Esophagus squamous epithelium (tissue), 5 donors: ENCODE data around the gene UBQLN4. TPM values are rescaled to one million over a fixed set of nuclear protein-coding genes. Genes with fewer than 3 reads are reported as not detected.
"Not testable (repeated sequence)": the region's sequence is repeated elsewhere in the genome, so short reads cannot be mapped to it uniquely, and the experiment has no call there.

Source experiments
- DNase-seq: peaks from one replicate; lab custom pipeline; 2025; lab: John Stamatoyannopoulos, UW
- H3K27ac ChIP-seq, 4 donors: fragments of 200-600 bp; sonication (generic); one replicate each; pipeline ENCODE4 v1.5.1; 2016 to 2019; ENCODE audit warnings: mild to moderate bottlenecking in 1 of 4
- H3K27me3 ChIP-seq, 4 donors: fragments of 200-600 bp; sonication (generic); 1 replicate in 3 of 4; 2 replicates in 1 of 4; pipeline versions ENCODE4 v1.5.1 to v1.6.0; 2017 to 2021; ENCODE audit warnings: antibody characterized with exemption in 1 of 4
- H3K36me3 ChIP-seq, 3 donors: fragments of 200-600 bp; sonication (generic); one replicate each; pipeline ENCODE4 v1.5.1; 2016 to 2019
- H3K4me1 ChIP-seq, 3 donors: fragments of 200-600 bp; sonication (generic); one replicate each; pipeline ENCODE4 v1.5.1; 2017 to 2019
- H3K4me3 ChIP-seq, 4 donors: fragments of 200-600 bp; sonication (generic); 1 replicate in 3 of 4; 2 replicates in 1 of 4; pipeline ENCODE4 v1.5.1; 2016 to 2019; ENCODE audit warnings: mild to moderate bottlenecking in 2 of 4, moderate library complexity in 1 of 4
- H3K9me3 ChIP-seq, 3 donors: fragments of 200-600 bp; sonication (generic); one replicate each; pipeline ENCODE4 v1.5.1; 2016 to 2019
- POLR2A ChIP-seq, 4 donors: fragments of 450-650 bp; IDR thresholded peaks; one replicate each; pipeline ENCODE4 v1.6.1; 2017; ENCODE audit warnings: antibody characterized with exemption in 4 of 4, mild to moderate bottlenecking in 4 of 4, moderate library complexity in 3 of 4
- WGBS, 2 donors: methylation state at CpG; one replicate each; pipeline ENCODE4 v1.1.5; 2018; 5-methylcytosine and 5-hydroxymethylcytosine counted together
- intact Hi-C: fragments of 100-400 bp; cut with DNase I; formaldehyde crosslinking; loops from one replicate; pipeline ENCODE4 v1.15.0; 2022
- total RNA-seq, 4 donors: library from RNA; depleted of rRNA; stranded (reverse); fragments of >200 nt; gene quantifications; one replicate each; pipeline ENCODE4 v1.1.0, GENCODE V29; 2016
- TF ChIP-seq, protein P1 (sequence below), 6 experiments: fragments of 450-650 bp in 4 of 6; fragments of 200-600 bp in 2 of 6; sonication (generic) in 2 of 6; IDR thresholded peaks; one replicate each; pipeline ENCODE4 v1.5.1; 2016 to 2019; ENCODE audit warnings: antibody characterized with exemption in 6 of 6, mild to moderate bottlenecking in 4 of 6, moderate library complexity in 4 of 6
- donor health status: DM: yes; HTN: yes; CAD: no.

UBQLN4 gene
- total RNA-seq, 4 donors from 2014 or later: 19.7 to 32.7 (median 25.5) TPM

DNA sequence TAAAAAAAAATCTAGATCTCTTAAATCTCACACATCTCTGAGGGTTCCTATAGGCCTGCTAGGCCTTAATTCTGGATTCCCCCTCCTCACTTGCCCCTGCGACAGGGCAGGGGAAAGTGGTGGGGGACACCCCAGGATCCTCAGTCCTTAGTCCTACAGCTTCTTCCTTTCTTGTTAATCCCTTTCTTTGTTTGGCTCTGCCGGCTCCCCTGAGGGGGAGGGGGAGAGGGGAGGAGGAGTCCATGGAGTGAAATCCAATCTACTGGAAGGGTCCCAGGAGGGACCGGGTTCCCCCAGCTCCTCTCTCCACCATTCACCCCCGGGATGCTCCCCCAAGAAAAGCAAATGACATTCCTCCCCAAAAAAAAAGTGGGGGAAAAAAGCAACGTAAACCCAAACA lies 20.1 kb upstream of the UBQLN4 start:
- 54 to 61% methylated on average over 5 of the region's 5 CpGs for WGBS, 2 donors
- H3K4me1 ChIP-seq: peaks cover 0 to 18% (median 4%) of the 10 kb centered on the region in 3 donors

DNA sequence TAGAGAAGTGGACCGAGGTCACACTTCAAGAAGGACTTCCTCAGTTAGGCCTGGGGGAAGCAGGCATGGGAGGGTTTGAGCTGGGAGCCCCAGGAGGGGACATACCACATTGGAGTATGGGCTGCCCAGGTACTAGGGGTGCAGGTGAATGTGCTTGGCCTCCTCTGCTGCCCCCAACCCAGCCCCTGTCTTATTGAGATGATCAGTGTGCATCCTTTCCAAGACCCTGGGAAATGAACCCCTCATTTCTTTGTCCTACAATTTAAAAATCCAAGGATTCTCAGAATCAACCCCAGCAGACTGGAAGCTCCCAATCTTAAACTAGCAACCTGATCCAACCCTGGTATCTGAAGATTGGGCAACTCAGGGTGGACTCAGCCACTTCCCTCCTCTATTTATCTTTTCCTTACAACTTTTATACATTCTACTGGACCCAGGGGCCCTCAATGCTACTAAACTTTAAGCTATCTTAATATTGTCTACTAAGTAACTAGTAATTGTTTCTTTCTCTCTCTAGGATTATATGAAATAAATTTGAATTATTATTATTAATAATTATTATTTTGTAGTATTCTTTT lies 19.6 kb upstream of the UBQLN4 start:
- no peak for TF ChIP-seq POLR2A (IDR thresholded peaks at IDR 0.05)
- TF ChIP-seq, protein P1, sequence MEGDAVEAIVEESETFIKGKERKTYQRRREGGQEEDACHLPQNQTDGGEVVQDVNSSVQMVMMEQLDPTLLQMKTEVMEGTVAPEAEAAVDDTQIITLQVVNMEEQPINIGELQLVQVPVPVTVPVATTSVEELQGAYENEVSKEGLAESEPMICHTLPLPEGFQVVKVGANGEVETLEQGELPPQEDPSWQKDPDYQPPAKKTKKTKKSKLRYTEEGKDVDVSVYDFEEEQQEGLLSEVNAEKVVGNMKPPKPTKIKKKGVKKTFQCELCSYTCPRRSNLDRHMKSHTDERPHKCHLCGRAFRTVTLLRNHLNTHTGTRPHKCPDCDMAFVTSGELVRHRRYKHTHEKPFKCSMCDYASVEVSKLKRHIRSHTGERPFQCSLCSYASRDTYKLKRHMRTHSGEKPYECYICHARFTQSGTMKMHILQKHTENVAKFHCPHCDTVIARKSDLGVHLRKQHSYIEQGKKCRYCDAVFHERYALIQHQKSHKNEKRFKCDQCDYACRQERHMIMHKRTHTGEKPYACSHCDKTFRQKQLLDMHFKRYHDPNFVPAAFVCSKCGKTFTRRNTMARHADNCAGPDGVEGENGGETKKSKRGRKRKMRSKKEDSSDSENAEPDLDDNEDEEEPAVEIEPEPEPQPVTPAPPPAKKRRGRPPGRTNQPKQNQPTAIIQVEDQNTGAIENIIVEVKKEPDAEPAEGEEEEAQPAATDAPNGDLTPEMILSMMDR (IDR thresholded peaks at IDR 0.05): no peak
- intact Hi-C loops: no loop called here
- WGBS, 2 donors: no CpG with 5 or more reads among the region's 1 CpG

More for the DNA sequence above, 20.1 kb upstream of the UBQLN4 start:
- TF ChIP-seq, protein P1 (IDR thresholded peaks at IDR 0.05): no peak
- TF ChIP-seq POLR2A (IDR thresholded peaks at IDR 0.05): no peak
- no peaks in the 10 kb centered on the region for H3K9me3 ChIP-seq
- H3K27ac ChIP-seq: no peak overlapping the region
- no peak overlapping the region for H3K4me3 ChIP-seq
- H3K36me3 ChIP-seq: peaks cover 0 to 56% (median 0%) of the 10 kb centered on the region in 3 donors
- intact Hi-C loops: no loop called here
- no peak for DNase-seq
- H3K27me3 ChIP-seq: peaks cover 0 to 7% (median 0%) of the 10 kb centered on the region in 4 donors

DNA sequence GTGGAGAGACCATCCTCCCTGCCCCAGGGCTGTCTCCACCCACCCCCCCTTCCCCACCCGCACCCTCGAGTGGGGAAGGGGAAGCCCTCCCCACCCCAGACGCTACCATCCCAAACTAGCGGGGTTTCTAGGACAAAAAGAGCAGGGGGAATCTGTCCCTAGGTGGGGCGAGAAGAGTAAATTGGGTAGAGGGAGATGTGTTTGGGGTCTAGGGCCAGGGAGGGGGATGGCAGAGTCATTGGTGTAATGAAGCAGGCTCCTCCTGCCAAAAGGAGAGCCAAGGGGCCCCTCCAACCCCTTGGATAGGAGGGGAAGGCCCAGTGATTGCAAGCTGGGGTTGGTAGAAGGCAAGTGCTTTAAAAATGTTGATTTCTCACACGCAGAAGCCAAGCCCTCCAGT lies 18.7 kb upstream of the UBQLN4 start:
- 41 to 57% methylated on average over 2 to 4 of the region's 6 CpGs for WGBS, 2 donors
- TF ChIP-seq POLR2A (IDR thresholded peaks at IDR 0.05): no peak
- TF ChIP-seq, protein P1 (IDR thresholded peaks at IDR 0.05): no peak
- intact Hi-C loops: no loop called here
- H3K36me3 ChIP-seq: peaks cover 0 to 71% (median 0%) of the 10 kb centered on the region in 3 donors
- DNase-seq: no peak
- H3K4me1 ChIP-seq: peaks cover 0 to 18% (median 4%) of the 10 kb centered on the region in 3 donors
- peaks cover 0 to 7% (median 0%) of the 10 kb centered on the region in 4 donors for H3K27me3 ChIP-seq
- no peaks in the 10 kb centered on the region for H3K9me3 ChIP-seq
- H3K27ac ChIP-seq: no peak overlapping the region
- no peak overlapping the region for H3K4me3 ChIP-seq

More for the DNA sequence above, 19.6 kb upstream of the UBQLN4 start:
- Histone ChIP-seq H3K9me3 (no peaks in the 10 kb centered on the region), H3K27me3 (peaks cover 0 to 7% (median 0%) of the 10 kb centered on the region in 4 donors), H3K27ac (no peak overlapping the region), H3K4me3 (no peak overlapping the region), H3K4me1 (peaks cover 0 to 18% (median 4%) of the 10 kb centered on the region in 3 donors), H3K36me3 (peaks cover 0 to 62% (median 0%) of the 10 kb centered on the region in 3 donors)
- no peak for DNase-seq

DNA sequence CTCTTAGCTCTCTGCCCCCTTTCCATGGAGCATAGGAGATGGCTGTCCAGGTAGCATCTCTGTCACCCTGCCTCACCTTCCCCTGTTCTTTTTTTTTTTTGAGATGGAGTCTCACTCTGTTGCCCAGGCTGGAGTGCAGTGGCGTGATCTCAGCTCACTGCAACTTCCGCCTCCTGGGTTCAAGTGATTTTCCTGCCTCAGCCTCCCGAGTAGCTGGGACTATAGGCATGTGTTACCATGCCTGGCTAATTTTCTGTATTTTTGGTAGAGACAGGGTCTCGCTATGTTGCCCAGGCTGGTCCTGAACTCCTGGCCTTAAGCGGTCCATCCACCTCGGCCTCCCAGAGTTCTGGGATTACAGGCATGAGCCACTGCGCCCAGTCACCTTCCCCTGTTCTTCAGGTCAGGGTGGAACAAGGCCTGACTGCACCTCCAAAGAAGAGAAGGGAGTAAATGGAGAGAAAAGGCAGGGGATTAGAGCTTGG lies 17.8 kb upstream of the UBQLN4 start:
- intact Hi-C loops, DNase-seq, H3K27me3 ChIP-seq, H3K27ac ChIP-seq, H3K4me3 ChIP-seq, H3K9me3 ChIP-seq: not testable (repeated sequence)
- 92 to 97% methylated on average over 3 to 6 of the region's 7 CpGs for WGBS, 2 donors
- Histone ChIP-seq H3K36me3 (peaks cover 0 to 71% (median 0%) of the 10 kb centered on the region in 3 donors), H3K4me1 (peaks cover 0 to 18% (median 4%) of the 10 kb centered on the region in 3 donors)

DNA sequence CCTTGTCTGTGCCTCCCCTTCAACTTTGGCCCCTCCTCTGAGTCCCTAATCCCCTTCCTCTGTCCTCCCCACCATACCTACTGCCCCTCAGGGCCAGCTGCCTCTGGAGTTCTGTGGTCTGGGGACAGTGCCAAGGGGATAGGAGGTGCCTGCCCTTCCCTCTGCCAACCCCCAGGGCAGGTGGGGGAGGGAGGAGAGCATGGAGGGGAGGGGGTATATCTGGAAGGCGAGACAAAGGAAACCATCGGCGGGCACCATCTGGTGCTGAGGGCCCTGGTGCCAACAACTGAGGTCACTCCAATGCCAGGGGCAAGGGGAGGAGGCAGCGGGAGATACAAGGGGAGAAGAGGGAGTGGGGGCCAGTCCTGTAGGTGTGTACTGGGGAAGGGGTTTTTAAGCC lies 16.9 kb upstream of the UBQLN4 start:
- Histone ChIP-seq H3K36me3 (peaks cover 0 to 80% (median 0%) of the 10 kb centered on the region in 3 donors), H3K4me3 (no peak overlapping the region), H3K27ac (no peak overlapping the region), H3K9me3 (no peaks in the 10 kb centered on the region), H3K27me3 (peaks cover 0 to 7% (median 0%) of the 10 kb centered on the region in 4 donors), H3K4me1 (peaks cover 0 to 11% (median 4%) of the 10 kb centered on the region in 3 donors)
- no peak for DNase-seq
- intact Hi-C loops: no loop called here
- TF ChIP-seq POLR2A (IDR thresholded peaks at IDR 0.05): no peak
- TF ChIP-seq, protein P1 (IDR thresholded peaks at IDR 0.05): no peak
- 40 to 44% methylated on average over 4 of the region's 4 CpGs for WGBS, 2 donors
